ENCODE data around the gene SNHG17. TPM values are rescaled to one million over a fixed set of nuclear protein-coding genes. Genes with fewer than 3 reads are reported as not detected.

SNHG17 gene
- total RNA-seq, 4 donors from 2014 or later = 6.0 to 12.2 (median 8.7) TPM

GRCh38 chr20:38407321-38407720, 27.8 kb downstream of the SNHG17 start:
- H3K27ac ChIP-seq = no peak overlapping the region
- intact Hi-C loops (cut with DNase I; ENCODE audit: low total_unique reads) = no loop called here
- DNase-seq (no peak), ATAC-seq (no peak)
- TF ChIP-seq POLR2A (IDR thresholded peaks at IDR 0.05) = no peak
- no peak for TF ChIP-seq CTCF (IDR thresholded peaks at IDR 0.05 in 4 of 5, conservative IDR thresholded peaks at IDR 0.05 in 1 of 5)
- in situ Hi-C loops (cut with MboI; ENCODE audit: low sequenced_read_pairs in 4 of 4) = no loop called here
- no peaks in the 10 kb centered on the region for H3K4me1 ChIP-seq
- no peaks in the 10 kb centered on the region for H3K9me3 ChIP-seq
- no peak overlapping the region for H3K4me3 ChIP-seq
- H3K27me3 ChIP-seq = no peaks in the 10 kb centered on the region
- peaks cover 0 to 11% of the 10 kb centered on the region in 2 donors for H3K36me3 ChIP-seq

GRCh38 chr20:38406476-38406875, 28.7 kb downstream of the SNHG17 start:
- Histone ChIP-seq H3K27ac (no peak overlapping the region), H3K27me3 (no peaks in the 10 kb centered on the region), H3K9me3 (no peaks in the 10 kb centered on the region), H3K4me1 (no peaks in the 10 kb centered on the region), H3K36me3 (peaks cover 0 to 4% of the 10 kb centered on the region in 2 donors), H3K4me3 (no peak overlapping the region)
- in situ Hi-C loops (cut with MboI; ENCODE audit: low sequenced_read_pairs in 4 of 4) = no loop called here
- ATAC-seq = no peak
- intact Hi-C loops (cut with DNase I; ENCODE audit: low total_unique reads) = no loop called here
- TF ChIP-seq CTCF (IDR thresholded peaks at IDR 0.05 in 4 of 5, conservative IDR thresholded peaks at IDR 0.05 in 1 of 5) (no peak), POLR2A (IDR thresholded peaks at IDR 0.05) (no peak)
- DNase-seq = no peak

GRCh38 chr20:38405132-38405531, 30.0 kb downstream of the SNHG17 start:
- Histone ChIP-seq H3K4me1 (no peaks in the 10 kb centered on the region), H3K9me3 (no peaks in the 10 kb centered on the region), H3K4me3 (no peak overlapping the region), H3K27me3 (no peaks in the 10 kb centered on the region), H3K27ac (no peak overlapping the region), H3K36me3 (no peaks in the 10 kb centered on the region)
- ATAC-seq (no peak), DNase-seq (no peak)
- in situ Hi-C loops (cut with MboI; ENCODE audit: low sequenced_read_pairs in 4 of 4) = no loop called here
- intact Hi-C loops (cut with DNase I; ENCODE audit: low total_unique reads) = no loop called here
- TF ChIP-seq CTCF (IDR thresholded peaks at IDR 0.05 in 4 of 5, conservative IDR thresholded peaks at IDR 0.05 in 1 of 5) (no peak), POLR2A (IDR thresholded peaks at IDR 0.05) (no peak)

- intact Hi-C loops (cut with DNase I; ENCODE audit: low total_unique reads) = no loop called here
- in situ Hi-C loops (cut with MboI; ENCODE audit: low sequenced_read_pairs in 4 of 4) = no loop called here
- no peak for DNase-seq
These were observed 31.1 kb downstream of the SNHG17 start for GRCh38 chr20:38404016-38404415.

More at GRCh38 chr20:38404016-38404415, 31.1 kb downstream of the SNHG17 start:
- Histone ChIP-seq H3K4me1 (no peaks in the 10 kb centered on the region), H3K27me3 (no peaks in the 10 kb centered on the region), H3K9me3 (no peaks in the 10 kb centered on the region), H3K27ac (no peak overlapping the region), H3K4me3 (no peak overlapping the region), H3K36me3 (no peaks in the 10 kb centered on the region)
- ATAC-seq = no peak
- TF ChIP-seq CTCF (IDR thresholded peaks at IDR 0.05 in 4 of 5, conservative IDR thresholded peaks at IDR 0.05 in 1 of 5) = no peak
- no peak for TF ChIP-seq POLR2A (IDR thresholded peaks at IDR 0.05)

Measured in gastrocnemius medialis (tissue), 4 donors.